K562 (cell line): Measurements from ENCODE around the gene GFOD2. TPM values are rescaled to one million over a fixed set of nuclear protein-coding genes. Genes with fewer than 3 reads are reported as not detected.

Experiments
- ATAC-seq: fragments of 200-7000 bp; cut with Tn5 transposase; 3 replicates; pipeline ENCODE4 v1.9.1; 2020; ENCODE audit warnings: moderate library complexity
- BruUV-seq: library from RNA; stranded (reverse); fragments of 400-500 nt; replicated peaks from 2 replicates; lab custom pipeline; 2021; lab: Mats Ljungman, UMichigan
- CTCF ChIA-PET: fragments of 300-600 bp; formaldehyde crosslinking; extraction: SDS; loops from one replicate; lab custom pipeline; 2021; ENCODE audit warnings: low intra/inter-chr PET ratio; lab: Yijun Ruan, JAX
- POLR2A ChIA-PET: fragments of 300-600, 350-650 bp; sonication (Branson Sonifier 250); formaldehyde crosslinking; extraction: SDS; loops from one replicate; lab custom pipeline; 2021; ENCODE audit warnings: antibody characterized with exemption, inconsistent platforms; lab: Yijun Ruan, JAX
- DNase-seq, 4 experiments: peaks; one replicate each; pipeline versions ENCODE4 v3.0.0 to v3.0.0-alpha.2; 2011 to 2018; ENCODE audit warnings: low spot score in 3 of 4, mixed read lengths in 3 of 4; ENCODE audit errors: extremely low read depth in 1 of 4
- FAIRE-seq: peaks from 2 replicates; lab custom pipeline; 2011; peaks lifted over from hg19 to GRCh38; lab: Jason Lieb, UNC
- H2AFZ ChIP-seq: 2 replicates; pipeline ENCODE4 v1.6.0; 2011; ENCODE audit warnings: low read depth, low read length, control low read depth, inconsistent platforms
- H3K27ac ChIP-seq: fragments of 200-600 bp; 3 replicates; pipeline ENCODE4 v1.8.0; 2011; ENCODE audit warnings: low read depth, mild to moderate bottlenecking, control low read depth, inconsistent platforms, low read length, moderate library complexity, mixed read lengths; ENCODE audit errors: extremely low read depth
- H3K27me3 ChIP-seq, 2 experiments: fragments of 300-600 bp in 1 of 2; 2 replicates in 1 of 2; 3 replicates in 1 of 2; pipeline versions ENCODE4 v1.6.0 to v1.8.0; 2011; ENCODE audit warnings: inconsistent platforms in 2 of 2, low read length in 2 of 2, mild to moderate bottlenecking in 1 of 2, mixed read lengths in 1 of 2, moderate library complexity in 1 of 2; ENCODE audit not compliant: control insufficient read depth in 2 of 2, insufficient read depth in 2 of 2
- H3K36me3 ChIP-seq: fragments of 300-600 bp; 3 replicates; pipeline ENCODE4 v1.8.0; 2011; ENCODE audit warnings: mild to moderate bottlenecking, low read length, inconsistent platforms; ENCODE audit not compliant: control insufficient read depth, insufficient read depth
- H3K4me1 ChIP-seq, 2 experiments: fragments of 200-600 bp in 1 of 2; replicated peaks in 1 of 2; 2 replicates in 1 of 2; 3 replicates in 1 of 2; pipeline versions ENCODE4 v1.5.1 to v1.8.0; 2011; ENCODE audit warnings: inconsistent platforms in 2 of 2, low read length in 2 of 2, mild to moderate bottlenecking in 1 of 2, mixed read lengths in 1 of 2, moderate library complexity in 1 of 2; ENCODE audit not compliant: control insufficient read depth in 2 of 2, insufficient read depth in 2 of 2
- H3K4me2 ChIP-seq: 2 replicates; pipeline ENCODE4 v1.6.1; 2011; ENCODE audit warnings: low read length, control low read depth, inconsistent platforms, mixed read lengths; ENCODE audit not compliant: insufficient read depth
- H3K4me3 ChIP-seq: fragments of 200-600 bp; sonication (generic), shearing (Covaris generic); 2 replicates; pipeline ENCODE4 v1.5.1; 2016; ENCODE audit warnings: control low read depth, inconsistent platforms
- H3K79me2 ChIP-seq: fragments of 200-600 bp; 3 replicates; pipeline ENCODE4 v1.8.0; 2011; ENCODE audit warnings: low read length, inconsistent platforms; ENCODE audit not compliant: control insufficient read depth, insufficient read depth
- H3K9ac ChIP-seq, 2 experiments: 2 replicates each; pipeline versions ENCODE4 v1.6.0 to v1.6.1; 2011; ENCODE audit warnings: low read depth in 2 of 2, low read length in 2 of 2, control low read depth in 1 of 2, inconsistent platforms in 1 of 2, mild to moderate bottlenecking in 1 of 2, mixed read lengths in 1 of 2; ENCODE audit not compliant: insufficient read depth in 1 of 2
- H3K9me1 ChIP-seq: one replicate; pipeline ENCODE4 v1.6.0; 2011; ENCODE audit warnings: inconsistent platforms, mild to moderate bottlenecking, low read length, moderate library complexity; ENCODE audit not compliant: control insufficient read depth, insufficient read depth
- H3K9me3 ChIP-seq: replicated peaks from 2 replicates; pipeline ENCODE4 v1.5.1; 2011; ENCODE audit warnings: low read depth, low read length, inconsistent platforms; ENCODE audit not compliant: control insufficient read depth, insufficient read depth
- H4K20me1 ChIP-seq: replicated peaks from 2 replicates; pipeline ENCODE4 v1.6.1; 2011; ENCODE audit warnings: low read length, inconsistent platforms, mixed read lengths; ENCODE audit not compliant: control insufficient read depth, insufficient read depth
- CHD2 ChIP-seq: IDR thresholded peaks from 2 replicates; pipeline ENCODE4 v1.6.1; 2011; ENCODE audit warnings: low read depth, low read length
- FOSL1 ChIP-seq: fragments of 200-800 bp; sonication (Bioruptor generic); conservative IDR thresholded peaks from 2 replicates; pipeline ENCODE4 v1.6.1; 2016; ENCODE audit warnings: missing genetic modification characterization, missing compliant biosample characterization
- FOXK1 ChIP-seq: sonication (generic); formaldehyde crosslinking; IDR thresholded peaks from 2 replicates; pipeline ENCODE4 v1.8.0; 2022; ENCODE audit warnings: missing genetic modification reagents, mild to moderate bottlenecking, borderline replicate concordance
- NRF1 ChIP-seq, 2 experiments: fragments of 450-650 bp; IDR thresholded peaks in 1 of 2; conservative IDR thresholded peaks in 1 of 2; 2 replicates each; pipeline ENCODE4 v1.6.1; 2014; ENCODE audit warnings: mild to moderate bottlenecking in 2 of 2
- PHB ChIP-seq: fragments of 250-450 bp; sonication (Bioruptor Pico); IDR thresholded peaks from 2 replicates; pipeline ENCODE4 v1.5.0; 2021
- PPARD ChIP-seq: fragments of 250-450 bp; sonication (Bioruptor Pico); IDR thresholded peaks from 2 replicates; pipeline ENCODE4 v1.8.0; 2022; ENCODE audit warnings: inconsistent platforms, mild to moderate bottlenecking, moderate library complexity
- RFX7 ChIP-seq: fragments of 250-450 bp; sonication (Bioruptor Pico); IDR thresholded peaks from 2 replicates; pipeline ENCODE4 v1.5.1; 2021; ENCODE audit warnings: mild to moderate bottlenecking
- SETDB1 ChIP-seq: IDR thresholded peaks from one replicate; pipeline ENCODE4 v1.6.1; 2012; ENCODE audit warnings: low read length, control low read depth, inconsistent platforms
- TARDBP ChIP-seq: fragments of 450-650 bp; IDR thresholded peaks from 2 replicates; pipeline ENCODE4 v1.6.1; 2016
- ZBTB7A ChIP-seq: IDR thresholded peaks from 2 replicates; pipeline ENCODE4 v1.6.1; 2011; ENCODE audit warnings: low read depth, mild to moderate bottlenecking, low read length, moderate library complexity, borderline replicate concordance; ENCODE audit not compliant: control insufficient read depth
- ZNF143 ChIP-seq: sonication (generic); formaldehyde crosslinking; IDR thresholded peaks from 2 replicates; pipeline ENCODE4 v1.9.0; 2022; ENCODE audit warnings: mild to moderate bottlenecking, missing genetic modification reagents
- ZNF197 ChIP-seq: fragments of 200-800 bp; sonication (Bioruptor generic); IDR thresholded peaks from 2 replicates; pipeline ENCODE4 v1.6.1; 2016; ENCODE audit warnings: low read depth, missing genetic modification characterization, missing compliant biosample characterization
- ZNF23 ChIP-seq: fragments of 250-450 bp; sonication (Bioruptor Pico); IDR thresholded peaks from 2 replicates; pipeline ENCODE4 v1.4.0; 2020; ENCODE audit warnings: mild to moderate bottlenecking
- ZNF41 ChIP-seq: fragments of 250-450 bp; sonication (Bioruptor Pico); conservative IDR thresholded peaks from 2 replicates; pipeline ENCODE4 v1.4.0; 2020; ENCODE audit warnings: mild to moderate bottlenecking
- ZNF644 ChIP-seq: fragments of 200-800 bp; sonication (Bioruptor generic); IDR thresholded peaks from 2 replicates; pipeline ENCODE4 v1.6.1; 2016; ENCODE audit warnings: low read depth, missing genetic modification characterization, missing compliant biosample characterization
- WGBS: fragments of 100-300 bp; shearing (Covaris generic); methylation state at CpG from one replicate; pipeline ENCODE4 v1.1.6; 2016; ENCODE audit warnings: low coverage, mixed read lengths; ENCODE audit not compliant: insufficient coverage; ENCODE audit errors: missing lambda C conversion rate; 5-methylcytosine and 5-hydroxymethylcytosine counted together
- in situ Hi-C: fragments of 300-500 bp; cut with MboI; formaldehyde crosslinking; loops from 4 replicates; pipeline ENCODE4 v1.15.0; 2018; ENCODE audit warnings: inconsistent platforms, mixed read lengths
- intact Hi-C: fragments of 100-400 bp; cut with micrococcal nuclease; formaldehyde crosslinking; loops from 2 replicates; pipeline ENCODE4 v1.14.2; 2022
- polyA plus RNA-seq, 8 experiments: library from polyadenylated mRNA; depleted of rRNA in 4 of 8; stranded (reverse) in 5 of 8; unstranded in 3 of 8; fragments of >200 nt; fragmentation: Nextera tagmentation in 2 of 8; fragmentation: Illumina TruSeq in 1 of 8; extraction: Ambion mirVana in 2 of 8; extraction: Trizol in 1 of 8; gene quantifications; 2 replicates each; pipeline versions ENCODE4 v1.2.1 to v1.2.3, GENCODE V29; 2011 to 2014; ENCODE audit warnings: inconsistent platforms in 1 of 8, missing spikeins in 1 of 8
- total RNA-seq, 7 experiments: library from RNA; depleted of rRNA in 6 of 7; stranded (reverse); fragments of >200 nt in 6 of 7; fragmentation: Illumina TruSeq in 2 of 7; extraction: Trizol in 2 of 7; gene quantifications; 2 replicates each; pipeline versions ENCODE4 v1.2.1 to v1.2.3, GENCODE V29; 2011 to 2021; ENCODE audit warnings: low replicate concordance in 1 of 7
- TF ChIP-seq, protein P1 (sequence below): fragments of 450-650 bp; formaldehyde crosslinking; IDR thresholded peaks from 2 replicates; pipeline ENCODE4 v1.4.0; 2020; ENCODE audit warnings: mild to moderate bottlenecking
- TF ChIP-seq, protein P2 (sequence below): fragments of 450-650 bp; IDR thresholded peaks from 2 replicates; pipeline ENCODE4 v1.6.1; 2018; ENCODE audit not compliant: partially characterized antibody
- TF ChIP-seq, protein P3 (sequence below), 2 experiments: fragments of 450-650 bp; IDR thresholded peaks; 2 replicates each; pipeline ENCODE4 v1.6.1; 2016

Gene GFOD2
- total and polyA plus RNA-seq, 9 of the 15 experiments (the other 6 are each of a cell fraction or from before 2014, with no cell fraction given), result 1.9 to 15.8 (median 11.1) TPM

DNA sequence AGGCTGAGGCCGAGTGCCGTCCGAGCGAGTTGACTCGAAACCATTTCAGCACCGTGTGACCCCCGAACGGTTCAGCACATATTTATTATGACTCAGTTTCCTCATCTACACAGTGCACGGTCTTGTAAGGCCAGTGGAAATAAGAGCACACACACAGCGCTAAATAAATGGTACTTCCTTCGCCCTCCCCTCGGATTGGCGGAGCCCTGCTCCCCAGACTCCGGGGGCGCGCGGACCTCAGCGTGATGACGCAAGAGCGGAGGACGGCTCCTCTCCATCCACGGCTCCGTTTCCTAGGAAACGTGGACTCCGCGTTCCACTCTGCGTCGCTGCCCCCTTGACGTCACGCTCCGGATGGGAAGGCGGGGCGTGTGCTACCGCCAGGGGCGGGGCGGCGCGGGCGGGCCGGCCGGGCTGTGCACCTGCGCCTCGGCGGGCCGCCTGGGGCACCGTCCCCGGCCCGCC lies 58.5 kb downstream of the GFOD2 start, which contains the start of gene PARD6A:
Gene PARD6A (plus strand): TSS at position 397 of the 465 bp plus-strand sequence. CDS start 79 bp downstream, outside the sequence.
- no TSS peak for BruUV-seq
- H3K4me2 ChIP-seq, result peak within 1 kb of the TSS; percentile 99
- no peaks in the 10 kb centered on the region for H3K9me3 ChIP-seq
- CTCF ChIA-PET, result interaction anchor here (0.6 kb wide), 1 partner anchor 97 kb away, joined by 3 read pairs; no protein-coding TSS in a partner anchor
- peak within 1 kb of the TSS; percentile 58 for H3K4me3 ChIP-seq
- peak within 1 kb of the TSS; percentile 73 to 96 for H3K9ac ChIP-seq
- in situ Hi-C loops (no loop called here), intact Hi-C loops (no loop called here)
- POLR2A ChIA-PET, result interaction anchor here (0.5 to 1.4 kb wide), 12 partner anchors 9 to 1017 kb away, joined by 3 to 8 read pairs (median 3); partner anchors contain the start of genes CTCF and RIPOR1
- WGBS, result under 1% methylated on average over 25 of the region's 48 CpGs
- peaks cover 23% of the 10 kb centered on the region for H3K36me3 ChIP-seq
- H3K27ac ChIP-seq, result peak within 1 kb of the TSS; percentile 69
- peaks cover 8% of the 10 kb centered on the region; the same call in 1 of the 2 replicates for H4K20me1 ChIP-seq
- H3K27me3 ChIP-seq, result no peaks in the 10 kb centered on the region
- H2AFZ ChIP-seq, result peak within 1 kb of the TSS; percentile 99
- H3K4me1 ChIP-seq, result peaks cover 4 to 56% of the 10 kb centered on the region in 2 experiments; a peak in 4 of 5 replicates
- peak; percentile 92 to 99 (median 96) for DNase-seq
- ATAC-seq, result peak; percentile 89
- peak; percentile 98 for FAIRE-seq
- peaks cover 14% of the 10 kb centered on the region for H3K79me2 ChIP-seq
- H3K9me1 ChIP-seq, result no peaks in the 10 kb centered on the region
- TF ChIP-seq RFX7 (CRISPR knock-in tag) (no peak), PPARD (CRISPR knock-in tag) (no peak), FOXK1 (CRISPR knock-in tag) (no peak), SETDB1 (no peak), PHB (no peak), NRF1 (conservative IDR thresholded peaks at IDR 0.05 in 1 of 2, IDR thresholded peaks at IDR 0.05 in 1 of 2) (no peak), FOSL1 (tag) (peak; percentile 27; the same call in 1 of the 2 replicates), ZNF23 (CRISPR knock-in tag) (no peak), ZNF41 (CRISPR knock-in tag) (no peak), ZNF143 (no peak), ZBTB7A (0 out of 2 replicates have a peak, but pooled peaks have one; percentile 17), ZNF197 (CRISPR knock-in tag) (no peak), CHD2 (no peak; the same call in 1 of the 2 replicates), TARDBP (no peak), ZNF644 (tag) (no peak)
- TF ChIP-seq, protein P1, sequence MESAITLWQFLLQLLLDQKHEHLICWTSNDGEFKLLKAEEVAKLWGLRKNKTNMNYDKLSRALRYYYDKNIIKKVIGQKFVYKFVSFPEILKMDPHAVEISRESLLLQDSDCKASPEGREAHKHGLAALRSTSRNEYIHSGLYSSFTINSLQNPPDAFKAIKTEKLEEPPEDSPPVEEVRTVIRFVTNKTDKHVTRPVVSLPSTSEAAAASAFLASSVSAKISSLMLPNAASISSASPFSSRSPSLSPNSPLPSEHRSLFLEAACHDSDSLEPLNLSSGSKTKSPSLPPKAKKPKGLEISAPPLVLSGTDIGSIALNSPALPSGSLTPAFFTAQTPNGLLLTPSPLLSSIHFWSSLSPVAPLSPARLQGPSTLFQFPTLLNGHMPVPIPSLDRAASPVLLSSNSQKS (CRISPR knock-in tag), result no peak
- TF ChIP-seq, protein P2, sequence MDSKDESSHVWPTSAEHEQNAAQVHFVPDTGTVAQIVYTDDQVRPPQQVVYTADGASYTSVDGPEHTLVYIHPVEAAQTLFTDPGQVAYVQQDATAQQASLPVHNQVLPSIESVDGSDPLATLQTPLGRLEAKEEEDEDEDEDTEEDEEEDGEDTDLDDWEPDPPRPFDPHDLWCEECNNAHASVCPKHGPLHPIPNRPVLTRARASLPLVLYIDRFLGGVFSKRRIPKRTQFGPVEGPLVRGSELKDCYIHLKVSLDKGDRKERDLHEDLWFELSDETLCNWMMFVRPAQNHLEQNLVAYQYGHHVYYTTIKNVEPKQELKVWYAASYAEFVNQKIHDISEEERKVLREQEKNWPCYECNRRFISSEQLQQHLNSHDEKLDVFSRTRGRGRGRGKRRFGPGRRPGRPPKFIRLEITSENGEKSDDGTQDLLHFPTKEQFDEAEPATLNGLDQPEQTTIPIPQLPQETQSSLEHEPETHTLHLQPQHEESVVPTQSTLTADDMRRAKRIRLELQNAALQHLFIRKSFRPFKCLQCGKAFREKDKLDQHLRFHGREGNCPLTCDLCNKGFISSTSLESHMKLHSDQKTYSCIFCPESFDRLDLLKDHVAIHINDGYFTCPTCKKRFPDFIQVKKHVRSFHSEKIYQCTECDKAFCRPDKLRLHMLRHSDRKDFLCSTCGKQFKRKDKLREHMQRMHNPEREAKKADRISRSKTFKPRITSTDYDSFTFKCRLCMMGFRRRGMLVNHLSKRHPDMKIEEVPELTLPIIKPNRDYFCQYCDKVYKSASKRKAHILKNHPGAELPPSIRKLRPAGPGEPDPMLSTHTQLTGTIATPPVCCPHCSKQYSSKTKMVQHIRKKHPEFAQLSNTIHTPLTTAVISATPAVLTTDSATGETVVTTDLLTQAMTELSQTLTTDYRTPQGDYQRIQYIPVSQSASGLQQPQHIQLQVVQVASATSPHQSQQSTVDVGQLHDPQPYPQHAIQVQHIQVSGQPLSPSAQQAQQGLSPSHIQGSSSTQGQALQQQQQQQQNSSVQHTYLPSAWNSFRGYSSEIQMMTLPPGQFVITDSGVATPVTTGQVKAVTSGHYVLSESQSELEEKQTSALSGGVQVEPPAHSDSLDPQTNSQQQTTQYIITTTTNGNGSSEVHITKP, result peak; percentile 96
- TF ChIP-seq, protein P3, sequence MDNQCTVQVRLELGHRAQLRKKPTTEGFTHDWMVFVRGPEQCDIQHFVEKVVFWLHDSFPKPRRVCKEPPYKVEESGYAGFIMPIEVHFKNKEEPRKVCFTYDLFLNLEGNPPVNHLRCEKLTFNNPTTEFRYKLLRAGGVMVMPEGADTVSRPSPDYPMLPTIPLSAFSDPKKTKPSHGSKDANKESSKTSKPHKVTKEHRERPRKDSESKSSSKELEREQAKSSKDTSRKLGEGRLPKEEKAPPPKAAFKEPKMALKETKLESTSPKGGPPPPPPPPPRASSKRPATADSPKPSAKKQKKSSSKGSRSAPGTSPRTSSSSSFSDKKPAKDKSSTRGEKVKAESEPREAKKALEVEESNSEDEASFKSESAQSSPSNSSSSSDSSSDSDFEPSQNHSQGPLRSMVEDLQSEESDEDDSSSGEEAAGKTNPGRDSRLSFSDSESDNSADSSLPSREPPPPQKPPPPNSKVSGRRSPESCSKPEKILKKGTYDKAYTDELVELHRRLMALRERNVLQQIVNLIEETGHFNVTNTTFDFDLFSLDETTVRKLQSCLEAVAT (IDR thresholded peaks at IDR 0.05), result peak; percentile 9 to 49; a peak in 1 of 4 replicates
